H9 (cell line): ENCODE results near the gene CADPS. TPM values are rescaled to one million over a fixed set of nuclear protein-coding genes. Genes with fewer than 3 reads are reported as not detected.

Experiments
- DNase-seq: peaks from one replicate; pipeline ENCODE4 v3.0.0-alpha.2; 2017
- H2AFZ ChIP-seq: one replicate; pipeline ENCODE4 v1.6.1; 2013; ENCODE audit warnings: mild to moderate bottlenecking, low read length, control low read depth, moderate library complexity
- H2AK5ac ChIP-seq: 2 replicates; pipeline ENCODE4 v1.6.1; 2013; ENCODE audit warnings: low read length, control low read depth, mixed read lengths; ENCODE audit not compliant: insufficient read length
- H2BK120ac ChIP-seq: one replicate; pipeline ENCODE4 v1.6.1; 2013; ENCODE audit warnings: low read depth, mild to moderate bottlenecking, low read length, control low read depth, inconsistent platforms; ENCODE audit not compliant: poor library complexity, severe bottlenecking
- H2BK12ac ChIP-seq: 2 replicates; pipeline ENCODE4 v1.6.1; 2013; ENCODE audit warnings: low read length, control low read depth, mixed read lengths, low read depth; ENCODE audit not compliant: insufficient read length
- H2BK15ac ChIP-seq: 2 replicates; pipeline ENCODE4 v1.6.1; 2013; ENCODE audit warnings: low read depth, low read length, control low read depth
- H2BK20ac ChIP-seq: one replicate; pipeline ENCODE4 v1.6.1; 2013; ENCODE audit warnings: low read depth, mild to moderate bottlenecking, low read length, control low read depth, inconsistent platforms; ENCODE audit not compliant: poor library complexity, severe bottlenecking
- H2BK5ac ChIP-seq: 2 replicates; pipeline ENCODE4 v1.6.1; 2013; ENCODE audit warnings: low read length, control low read depth, mixed read lengths; ENCODE audit not compliant: insufficient read length
- H3K14ac ChIP-seq: 2 replicates; pipeline ENCODE4 v1.6.1; 2013; ENCODE audit warnings: low read length, control low read depth; ENCODE audit not compliant: insufficient read depth
- H3K18ac ChIP-seq: 2 replicates; pipeline ENCODE4 v1.6.1; 2013; ENCODE audit warnings: low read depth, mild to moderate bottlenecking, mixed read lengths, low read length, control low read depth; ENCODE audit not compliant: insufficient read length
- H3K23ac ChIP-seq: 2 replicates; pipeline ENCODE4 v1.6.1; 2013; ENCODE audit warnings: low read length, control low read depth, mixed read lengths, low read depth; ENCODE audit not compliant: insufficient read length
- H3K23me2 ChIP-seq: 2 replicates; pipeline ENCODE4 v1.6.1; 2013; ENCODE audit warnings: low read depth, mild to moderate bottlenecking, mixed read lengths, low read length, control low read depth; ENCODE audit not compliant: insufficient read length, poor library complexity, severe bottlenecking
- H3K27ac ChIP-seq: 2 replicates; pipeline ENCODE4 v1.5.1; 2013; ENCODE audit warnings: low read length, control low read depth, mixed read lengths, low read depth; ENCODE audit not compliant: insufficient read length
- H3K27me3 ChIP-seq: 2 replicates; pipeline ENCODE4 v1.6.1; 2013; ENCODE audit warnings: low read length, control low read depth, inconsistent platforms; ENCODE audit not compliant: insufficient read depth
- H3K4ac ChIP-seq: 2 replicates; pipeline ENCODE4 v1.6.1; 2013; ENCODE audit warnings: low read depth, mild to moderate bottlenecking, control low read depth, inconsistent platforms, low read length, moderate library complexity
- H3K4me1 ChIP-seq: 2 replicates; pipeline ENCODE4 v1.6.1; 2013; ENCODE audit warnings: low read length, control low read depth, inconsistent platforms; ENCODE audit not compliant: insufficient read depth
- H3K4me2 ChIP-seq: 2 replicates; pipeline ENCODE4 v1.6.1; 2013; ENCODE audit warnings: low read length, control low read depth, mixed read lengths; ENCODE audit not compliant: insufficient read length, insufficient read depth
- H3K56ac ChIP-seq: 2 replicates; pipeline ENCODE4 v1.6.1; 2013; ENCODE audit warnings: low read depth, mild to moderate bottlenecking, mixed read lengths, low read length, control low read depth; ENCODE audit not compliant: insufficient read length
- H3K79me1 ChIP-seq: 2 replicates; pipeline ENCODE4 v1.6.1; 2013; ENCODE audit warnings: low read depth, mild to moderate bottlenecking, moderate library complexity, low read length, control low read depth, inconsistent platforms; ENCODE audit not compliant: insufficient read depth, poor library complexity, severe bottlenecking
- H3K79me2 ChIP-seq: 2 replicates; pipeline ENCODE4 v1.6.1; 2013; ENCODE audit warnings: low read length, control low read depth, inconsistent platforms; ENCODE audit not compliant: insufficient read depth
- H3K9ac ChIP-seq: 2 replicates; pipeline ENCODE4 v1.6.1; 2013; ENCODE audit warnings: low read length, control low read depth, mixed read lengths; ENCODE audit not compliant: insufficient read length; ENCODE audit errors: extremely low read depth
- H3K9me3 ChIP-seq: one replicate; pipeline ENCODE4 v1.6.1; 2013; ENCODE audit warnings: low read depth, low read length, inconsistent platforms; ENCODE audit not compliant: control insufficient read depth
- H3T11ph ChIP-seq: one replicate; pipeline ENCODE4 v1.6.1; 2013; ENCODE audit warnings: mild to moderate bottlenecking, low read length, control low read depth, inconsistent platforms
- H4K20me1 ChIP-seq: one replicate; pipeline ENCODE4 v1.6.1; 2013; ENCODE audit not compliant: control insufficient read depth, insufficient read length, insufficient read depth
- H4K5ac ChIP-seq: 2 replicates; pipeline ENCODE4 v1.6.1; 2013; ENCODE audit warnings: low read depth, mild to moderate bottlenecking, mixed read lengths, low read length, control low read depth; ENCODE audit not compliant: insufficient read length
- H4K8ac ChIP-seq: replicated peaks from 2 replicates; pipeline ENCODE4 v1.6.1; 2013; ENCODE audit warnings: low read length, control low read depth, mixed read lengths, low read depth; ENCODE audit not compliant: insufficient read length
- H4K91ac ChIP-seq: 2 replicates; pipeline ENCODE4 v1.6.1; 2013; ENCODE audit warnings: low read depth, mild to moderate bottlenecking, moderate library complexity, mixed read lengths, low read length, control low read depth; ENCODE audit not compliant: insufficient read length
- H3K27ac Mint-ChIP-seq, 3 experiments: 2 replicates in 2 of 3; 3 replicates in 1 of 3; pipeline ENCODE4 v1.8.0; 2020 to 2021; ENCODE audit warnings: mixed read lengths in 3 of 3, mild to moderate bottlenecking in 1 of 3, moderate library complexity in 1 of 3
- H3K27me3 Mint-ChIP-seq: 2 replicates; pipeline ENCODE4 v1.8.0; 2021; ENCODE audit warnings: low read depth, mild to moderate bottlenecking, moderate library complexity, mixed read lengths
- H3K36me3 Mint-ChIP-seq, 3 experiments: 2 replicates in 2 of 3; 3 replicates in 1 of 3; pipeline ENCODE4 v1.8.0; 2020 to 2021; ENCODE audit warnings: low read depth in 3 of 3, mixed read lengths in 3 of 3; ENCODE audit not compliant: insufficient read depth in 1 of 3
- H3K4me1 Mint-ChIP-seq, 2 experiments: 2 replicates each; pipeline ENCODE4 v1.8.0; 2020; ENCODE audit warnings: mixed read lengths in 2 of 2
- H3K4me3 Mint-ChIP-seq, 2 experiments: 2 replicates in 1 of 2; 3 replicates in 1 of 2; pipeline ENCODE4 v1.8.0; 2020 to 2021; ENCODE audit warnings: mild to moderate bottlenecking in 2 of 2, mixed read lengths in 2 of 2, moderate library complexity in 1 of 2
- H3K9me3 Mint-ChIP-seq, 2 experiments: 2 replicates in 1 of 2; 3 replicates in 1 of 2; pipeline ENCODE4 v1.8.0; 2020; ENCODE audit warnings: mild to moderate bottlenecking in 2 of 2, mixed read lengths in 2 of 2, moderate library complexity in 1 of 2
- CTCF ChIP-seq: fragments of 200-600 bp; sonication (generic); conservative IDR thresholded peaks from 3 replicates; pipeline ENCODE4 v1.8.0; 2021; ENCODE audit warnings: antibody characterized with exemption, mild to moderate bottlenecking
- WGBS: extraction: QIAGEN DNeasy Blood & Tissue Kit; methylation state at CpG from one replicate; pipeline ENCODE4 v1.1.7; 2013; ENCODE audit warnings: missing lambda C conversion rate, low lambda C conversion rate, mixed read lengths; ENCODE audit not compliant: insufficient read length; ENCODE audit errors: extremely low coverage; 5-methylcytosine and 5-hydroxymethylcytosine counted together
- total RNA-seq: library from RNA; stranded (reverse); gene quantifications from 2 replicates; pipeline ENCODE4 v1.2.1, GENCODE V29; 2021

The CADPS gene
- total RNA-seq, 1 experiment from 2014 or later: 6.6 TPM

- H3K4me1 ChIP-seq: no peaks in the 10 kb centered on the region; the same call in 1 of the 2 replicates
- no CpG with 5 or more reads among the region's 4 CpGs for WGBS
- peak overlapping the region; percentile 83 for H3K4me2 ChIP-seq
These were observed 509.1 kb downstream of the CADPS start for GRCh38 chr3:62366126-62366484.

More at GRCh38 chr3:62366126-62366484, 509.1 kb downstream of the CADPS start:
- no peak overlapping the region for H3K4ac ChIP-seq
- H3K36me3 Mint-ChIP-seq: no peaks in the 10 kb centered on the region; a peak in 2 of 7 replicates
- H3K23ac ChIP-seq: no peak overlapping the region
- no peak overlapping the region for H4K91ac ChIP-seq
- H2BK120ac ChIP-seq: no peak overlapping the region
- H4K8ac ChIP-seq: no peak overlapping the region
- H3K23me2 ChIP-seq: peaks cover 9% of the 10 kb centered on the region
- H3K27me3 ChIP-seq: peaks cover 64% of the 10 kb centered on the region
- no peak overlapping the region for H2AK5ac ChIP-seq
- no peak for TF ChIP-seq CTCF
- H3K56ac ChIP-seq: no peak overlapping the region
- H3K27me3 Mint-ChIP-seq: peaks cover 88% of the 10 kb centered on the region
- H3T11ph ChIP-seq: no peak overlapping the region
- H3K27ac Mint-ChIP-seq: no peak overlapping the region
- no peak for DNase-seq
- no peaks in the 10 kb centered on the region for H3K9me3 ChIP-seq
- H3K14ac ChIP-seq: no peak overlapping the region
- no peak overlapping the region for H4K5ac ChIP-seq
- no peaks in the 10 kb centered on the region for H4K20me1 ChIP-seq
- no peak overlapping the region for H2AFZ ChIP-seq
- no peak overlapping the region for H3K18ac ChIP-seq
- no peak overlapping the region for H2BK15ac ChIP-seq
- H3K79me1 ChIP-seq: no peaks in the 10 kb centered on the region
- no peak overlapping the region for H2BK5ac ChIP-seq
- H3K9me3 Mint-ChIP-seq: peaks cover 4 to 6% of the 10 kb centered on the region in 2 experiments; a peak in 4 of 5 replicates
- H3K79me2 ChIP-seq: no peaks in the 10 kb centered on the region
- H3K27ac ChIP-seq: no peak overlapping the region
- H2BK20ac ChIP-seq: no peak overlapping the region
- peak overlapping the region; percentile 6 to 58; a peak in 4 of 5 replicates for H3K4me3 Mint-ChIP-seq
- H3K4me1 Mint-ChIP-seq: peaks cover 58 to 66% of the 10 kb centered on the region in 2 experiments
- no peak overlapping the region for H3K9ac ChIP-seq
- no peak overlapping the region for H2BK12ac ChIP-seq
